GM12878 (cell line): ENCODE data around the gene ASAH2. TPM values are rescaled to one million over a fixed set of nuclear protein-coding genes. Genes with fewer than 3 reads are reported as not detected.

Source experiments
- BACH1 ChIP-seq: fragments of 450-650 bp; IDR thresholded peaks from 2 replicates; pipeline ENCODE4 v1.6.1; 2017; ENCODE audit warnings: mild to moderate bottlenecking, borderline replicate concordance
- EZH2 ChIP-seq: IDR thresholded peaks from 2 replicates; pipeline ENCODE4 v1.6.1; 2012; ENCODE audit warnings: low read depth, mild to moderate bottlenecking, control low read depth, inconsistent platforms, low read length, borderline replicate concordance; ENCODE audit not compliant: control insufficient read depth
- FOXK2 ChIP-seq: fragments of 450-650 bp; IDR thresholded peaks from 2 replicates; pipeline ENCODE4 v1.6.1; 2017; ENCODE audit warnings: mild to moderate bottlenecking, moderate library complexity
- HDAC2 ChIP-seq: fragments of 200-600 bp; sonication (generic); IDR thresholded peaks from 2 replicates; pipeline ENCODE4 v1.6.1; 2017
- MEF2B ChIP-seq: fragments of 450-650 bp; IDR thresholded peaks from 2 replicates; pipeline ENCODE4 v1.6.1; 2018; ENCODE audit warnings: mild to moderate bottlenecking, moderate library complexity; ENCODE audit not compliant: partially characterized antibody, poor library complexity, severe bottlenecking
- MTA3 ChIP-seq: IDR thresholded peaks from 2 replicates; pipeline ENCODE4 v1.6.1; 2012; ENCODE audit warnings: low read length, inconsistent platforms, borderline replicate concordance
- MXI1 ChIP-seq: fragments of 150-350 bp; IDR thresholded peaks from 2 replicates; pipeline ENCODE4 v1.6.1; 2011; ENCODE audit warnings: low read depth, mild to moderate bottlenecking, inconsistent platforms, low read length, improper control_type of control experiment
- NFYB ChIP-seq: IDR thresholded peaks from 2 replicates; pipeline ENCODE4 v1.6.1; 2011; ENCODE audit warnings: low read depth, mild to moderate bottlenecking, low read length, improper control_type of control experiment, moderate library complexity; ENCODE audit not compliant: insufficient read depth
- POU2F2 ChIP-seq: IDR thresholded peaks from 3 replicates; pipeline ENCODE4 v1.6.1; 2011; ENCODE audit warnings: low read depth, mild to moderate bottlenecking, low read length, borderline replicate concordance
- RUNX3 ChIP-seq: IDR thresholded peaks from 2 replicates; pipeline ENCODE4 v1.6.1; 2012; ENCODE audit warnings: low read length, inconsistent platforms
- SMAD1 ChIP-seq: fragments of 450-650 bp; IDR thresholded peaks from 2 replicates; pipeline ENCODE4 v1.6.1; 2018; ENCODE audit warnings: mild to moderate bottlenecking, low read depth; ENCODE audit not compliant: partially characterized antibody
- STAT1 ChIP-seq: fragments of 450-650 bp; conservative IDR thresholded peaks from 2 replicates; pipeline ENCODE4 v1.6.1; 2014; ENCODE audit warnings: antibody characterized with exemption, mild to moderate bottlenecking
- polyA plus RNA-seq, 11 experiments: library from polyadenylated mRNA; depleted of rRNA in 4 of 11; unstranded in 6 of 11; stranded (reverse) in 5 of 11; fragments of >200 nt; fragmentation: Nextera tagmentation in 4 of 11; fragmentation: Illumina TruSeq in 1 of 11; extraction: Ambion mirVana in 4 of 11; extraction: Trizol in 1 of 11; gene quantifications; 1 replicate in 1 of 11; 2 replicates in 10 of 11; pipeline versions ENCODE4 v1.2.1 to v1.2.3, GENCODE V29; 2011 to 2016; ENCODE audit warnings: inconsistent platforms in 2 of 11, missing spikeins in 2 of 11, low read depth in 1 of 11
- total RNA-seq, 4 experiments: library from RNA; depleted of rRNA in 3 of 4; stranded (reverse); fragments of >200 nt in 3 of 4; fragmentation: Illumina TruSeq in 1 of 4; extraction: Trizol in 1 of 4; gene quantifications; 2 replicates each; pipeline versions ENCODE4 v1.2.1 to v1.2.3, GENCODE V29; 2013 to 2021
- TF ChIP-seq, protein P1 (sequence below): IDR thresholded peaks from 2 replicates; pipeline ENCODE4 v1.6.1; 2011; ENCODE audit warnings: low read depth, mild to moderate bottlenecking, low read length, moderate library complexity, borderline replicate concordance; ENCODE audit errors: extremely low read depth
- TF ChIP-seq, protein P2 (sequence below): fragments of 450-650 bp; IDR thresholded peaks from 2 replicates; pipeline ENCODE4 v1.6.1; 2018; ENCODE audit warnings: borderline replicate concordance, mild to moderate bottlenecking; ENCODE audit not compliant: partially characterized antibody
- TF ChIP-seq, protein P3 (sequence below): fragments of 450-650 bp; formaldehyde crosslinking; IDR thresholded peaks from 2 replicates; pipeline ENCODE4 v1.5.0; 2022; ENCODE audit warnings: mild to moderate bottlenecking, missing genetic modification characterization
- TF ChIP-seq, protein P4 (sequence below): IDR thresholded peaks from 2 replicates; pipeline ENCODE4 v1.6.1; 2012; ENCODE audit warnings: low read depth, low read length, improper control_type of control experiment

ASAH2 gene
- total and polyA plus RNA-seq, 10 of the 15 experiments (the other 5 are each of a cell fraction or from before 2014, with no cell fraction given) = 0.23 to 2.3 (median 1.1) TPM

DNA sequence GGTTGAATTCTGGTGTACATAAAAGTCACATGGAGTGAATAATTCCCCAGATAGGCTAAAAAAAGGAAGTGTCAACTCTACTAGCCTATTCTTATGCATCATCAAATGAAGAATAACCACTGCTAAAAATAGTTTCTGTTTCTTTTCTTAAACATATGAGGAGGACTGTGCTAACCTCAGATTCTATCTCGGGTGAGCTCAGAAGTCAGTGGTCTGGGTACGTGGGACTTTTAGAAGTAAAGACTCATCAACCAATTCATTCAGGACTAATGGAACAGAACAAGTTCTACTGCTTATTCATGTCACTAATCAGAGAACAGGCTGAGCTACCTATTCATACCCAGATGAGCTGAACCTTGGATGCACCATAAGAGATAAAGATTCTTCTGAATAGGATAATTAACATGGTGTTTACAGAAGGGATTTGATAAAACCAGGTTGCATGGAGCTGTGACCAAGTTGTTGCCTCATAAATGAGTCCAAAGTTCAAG, 9.5 kb upstream of the ASAH2 start (continued):
- TF ChIP-seq MXI1 (peak; percentile 33; the same call in 1 of the 2 replicates), MTA3 (no peak), HDAC2 (no peak), EZH2 (no peak), STAT1 (no peak), NFYB (no peak), BACH1 (no peak), POU2F2 (peak; percentile 46; the same call in 1 of the 3 replicates), MEF2B (peak; percentile 98), SMAD1 (no peak), RUNX3 (peak; percentile 94), FOXK2 (no peak)
- TF ChIP-seq, protein P1, sequence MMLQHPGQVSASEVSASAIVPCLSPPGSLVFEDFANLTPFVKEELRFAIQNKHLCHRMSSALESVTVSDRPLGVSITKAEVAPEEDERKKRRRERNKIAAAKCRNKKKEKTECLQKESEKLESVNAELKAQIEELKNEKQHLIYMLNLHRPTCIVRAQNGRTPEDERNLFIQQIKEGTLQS = no peak
- TF ChIP-seq, protein P2, sequence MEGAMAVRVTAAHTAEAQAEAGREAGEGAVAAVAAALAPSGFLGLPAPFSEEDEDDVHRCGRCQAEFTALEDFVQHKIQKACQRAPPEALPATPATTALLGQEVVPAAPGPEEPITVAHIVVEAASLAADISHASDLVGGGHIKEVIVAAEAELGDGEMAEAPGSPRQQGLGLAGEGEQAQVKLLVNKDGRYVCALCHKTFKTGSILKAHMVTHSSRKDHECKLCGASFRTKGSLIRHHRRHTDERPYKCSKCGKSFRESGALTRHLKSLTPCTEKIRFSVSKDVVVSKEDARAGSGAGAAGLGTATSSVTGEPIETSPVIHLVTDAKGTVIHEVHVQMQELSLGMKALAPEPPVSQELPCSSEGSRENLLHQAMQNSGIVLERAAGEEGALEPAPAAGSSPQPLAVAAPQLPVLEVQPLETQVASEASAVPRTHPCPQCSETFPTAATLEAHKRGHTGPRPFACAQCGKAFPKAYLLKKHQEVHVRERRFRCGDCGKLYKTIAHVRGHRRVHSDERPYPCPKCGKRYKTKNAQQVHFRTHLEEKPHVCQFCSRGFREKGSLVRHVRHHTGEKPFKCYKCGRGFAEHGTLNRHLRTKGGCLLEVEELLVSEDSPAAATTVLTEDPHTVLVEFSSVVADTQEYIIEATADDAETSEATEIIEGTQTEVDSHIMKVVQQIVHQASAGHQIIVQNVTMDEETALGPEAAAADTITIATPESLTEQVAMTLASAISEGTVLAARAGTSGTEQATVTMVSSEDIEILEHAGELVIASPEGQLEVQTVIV = no peak
- TF ChIP-seq, protein P3, sequence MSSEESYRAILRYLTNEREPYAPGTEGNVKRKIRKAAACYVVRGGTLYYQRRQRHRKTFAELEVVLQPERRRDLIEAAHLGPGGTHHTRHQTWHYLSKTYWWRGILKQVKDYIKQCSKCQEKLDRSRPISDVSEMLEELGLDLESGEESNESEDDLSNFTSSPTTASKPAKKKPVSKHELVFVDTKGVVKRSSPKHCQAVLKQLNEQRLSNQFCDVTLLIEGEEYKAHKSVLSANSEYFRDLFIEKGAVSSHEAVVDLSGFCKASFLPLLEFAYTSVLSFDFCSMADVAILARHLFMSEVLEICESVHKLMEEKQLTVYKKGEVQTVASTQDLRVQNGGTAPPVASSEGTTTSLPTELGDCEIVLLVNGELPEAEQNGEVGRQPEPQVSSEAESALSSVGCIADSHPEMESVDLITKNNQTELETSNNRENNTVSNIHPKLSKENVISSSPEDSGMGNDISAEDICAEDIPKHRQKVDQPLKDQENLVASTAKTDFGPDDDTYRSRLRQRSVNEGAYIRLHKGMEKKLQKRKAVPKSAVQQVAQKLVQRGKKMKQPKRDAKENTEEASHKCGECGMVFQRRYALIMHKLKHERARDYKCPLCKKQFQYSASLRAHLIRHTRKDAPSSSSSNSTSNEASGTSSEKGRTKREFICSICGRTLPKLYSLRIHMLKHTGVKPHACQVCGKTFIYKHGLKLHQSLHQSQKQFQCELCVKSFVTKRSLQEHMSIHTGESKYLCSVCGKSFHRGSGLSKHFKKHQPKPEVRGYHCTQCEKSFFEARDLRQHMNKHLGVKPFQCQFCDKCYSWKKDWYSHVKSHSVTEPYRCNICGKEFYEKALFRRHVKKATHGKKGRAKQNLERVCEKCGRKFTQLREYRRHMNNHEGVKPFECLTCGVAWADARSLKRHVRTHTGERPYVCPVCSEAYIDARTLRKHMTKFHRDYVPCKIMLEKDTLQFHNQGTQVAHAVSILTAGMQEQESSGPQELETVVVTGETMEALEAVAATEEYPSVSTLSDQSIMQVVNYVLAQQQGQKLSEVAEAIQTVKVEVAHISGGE (CRISPR knock-in tag) = no peak
- TF ChIP-seq, protein P4, sequence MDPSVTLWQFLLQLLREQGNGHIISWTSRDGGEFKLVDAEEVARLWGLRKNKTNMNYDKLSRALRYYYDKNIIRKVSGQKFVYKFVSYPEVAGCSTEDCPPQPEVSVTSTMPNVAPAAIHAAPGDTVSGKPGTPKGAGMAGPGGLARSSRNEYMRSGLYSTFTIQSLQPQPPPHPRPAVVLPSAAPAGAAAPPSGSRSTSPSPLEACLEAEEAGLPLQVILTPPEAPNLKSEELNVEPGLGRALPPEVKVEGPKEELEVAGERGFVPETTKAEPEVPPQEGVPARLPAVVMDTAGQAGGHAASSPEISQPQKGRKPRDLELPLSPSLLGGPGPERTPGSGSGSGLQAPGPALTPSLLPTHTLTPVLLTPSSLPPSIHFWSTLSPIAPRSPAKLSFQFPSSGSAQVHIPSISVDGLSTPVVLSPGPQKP = no peak
